Measurements from ENCODE around the gene ADGRV1.
"Not testable (repeated sequence)": the region's sequence is repeated elsewhere in the genome, so short reads cannot be mapped to it uniquely, and the experiment has no call there.

ADGRV1 gene

GRCh38 chr5:91031402-91031752 lies 472.8 kb downstream of the ADGRV1 start:
- DNase-seq (ENCODE audit: low read depth): no peak
- TF ChIP-seq, protein P1, sequence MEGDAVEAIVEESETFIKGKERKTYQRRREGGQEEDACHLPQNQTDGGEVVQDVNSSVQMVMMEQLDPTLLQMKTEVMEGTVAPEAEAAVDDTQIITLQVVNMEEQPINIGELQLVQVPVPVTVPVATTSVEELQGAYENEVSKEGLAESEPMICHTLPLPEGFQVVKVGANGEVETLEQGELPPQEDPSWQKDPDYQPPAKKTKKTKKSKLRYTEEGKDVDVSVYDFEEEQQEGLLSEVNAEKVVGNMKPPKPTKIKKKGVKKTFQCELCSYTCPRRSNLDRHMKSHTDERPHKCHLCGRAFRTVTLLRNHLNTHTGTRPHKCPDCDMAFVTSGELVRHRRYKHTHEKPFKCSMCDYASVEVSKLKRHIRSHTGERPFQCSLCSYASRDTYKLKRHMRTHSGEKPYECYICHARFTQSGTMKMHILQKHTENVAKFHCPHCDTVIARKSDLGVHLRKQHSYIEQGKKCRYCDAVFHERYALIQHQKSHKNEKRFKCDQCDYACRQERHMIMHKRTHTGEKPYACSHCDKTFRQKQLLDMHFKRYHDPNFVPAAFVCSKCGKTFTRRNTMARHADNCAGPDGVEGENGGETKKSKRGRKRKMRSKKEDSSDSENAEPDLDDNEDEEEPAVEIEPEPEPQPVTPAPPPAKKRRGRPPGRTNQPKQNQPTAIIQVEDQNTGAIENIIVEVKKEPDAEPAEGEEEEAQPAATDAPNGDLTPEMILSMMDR (IDR thresholded peaks at IDR 0.05; ENCODE audit: low read depth, low read length, missing control alignments): no peak
- H3K4me3 ChIP-seq (ENCODE audit: low read depth, low read length): no peak overlapping the region

- TF ChIP-seq, protein P1 (IDR thresholded peaks at IDR 0.05; ENCODE audit: low read depth, low read length, missing control alignments): no peak
- no peak for DNase-seq (ENCODE audit: low read depth)
Observed at GRCh38 chr5:91032125-91032524, 473.5 kb downstream of the ADGRV1 start.

DNA sequence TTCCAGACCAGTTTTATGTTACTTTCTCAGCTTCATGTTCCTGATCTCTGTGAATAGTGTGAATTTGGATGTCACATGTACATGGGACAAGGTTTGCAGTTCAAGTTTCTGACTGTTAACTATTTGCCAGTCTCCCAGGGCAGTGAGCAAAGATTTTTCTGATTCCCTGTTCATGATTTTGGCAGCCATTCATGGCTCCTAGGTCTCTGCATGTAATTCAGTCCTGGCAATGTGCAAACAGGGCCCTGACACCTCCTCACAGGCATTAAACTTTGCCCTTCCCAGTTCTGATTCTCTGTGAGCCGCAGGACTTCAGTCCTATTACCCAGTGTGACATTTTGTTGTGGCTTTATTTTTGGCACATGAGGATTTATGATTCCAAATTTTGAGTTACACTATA lies 474.8 kb downstream of the ADGRV1 start:
- no peak overlapping the region for H3K4me3 ChIP-seq (ENCODE audit: low read depth, low read length)
- no peak for DNase-seq (ENCODE audit: low read depth)
- TF ChIP-seq, protein P1 (IDR thresholded peaks at IDR 0.05; ENCODE audit: low read depth, low read length, missing control alignments): no peak

More at GRCh38 chr5:91032125-91032524, 473.5 kb downstream of the ADGRV1 start:
- H3K4me3 ChIP-seq (ENCODE audit: low read depth, low read length): no peak overlapping the region

DNA sequence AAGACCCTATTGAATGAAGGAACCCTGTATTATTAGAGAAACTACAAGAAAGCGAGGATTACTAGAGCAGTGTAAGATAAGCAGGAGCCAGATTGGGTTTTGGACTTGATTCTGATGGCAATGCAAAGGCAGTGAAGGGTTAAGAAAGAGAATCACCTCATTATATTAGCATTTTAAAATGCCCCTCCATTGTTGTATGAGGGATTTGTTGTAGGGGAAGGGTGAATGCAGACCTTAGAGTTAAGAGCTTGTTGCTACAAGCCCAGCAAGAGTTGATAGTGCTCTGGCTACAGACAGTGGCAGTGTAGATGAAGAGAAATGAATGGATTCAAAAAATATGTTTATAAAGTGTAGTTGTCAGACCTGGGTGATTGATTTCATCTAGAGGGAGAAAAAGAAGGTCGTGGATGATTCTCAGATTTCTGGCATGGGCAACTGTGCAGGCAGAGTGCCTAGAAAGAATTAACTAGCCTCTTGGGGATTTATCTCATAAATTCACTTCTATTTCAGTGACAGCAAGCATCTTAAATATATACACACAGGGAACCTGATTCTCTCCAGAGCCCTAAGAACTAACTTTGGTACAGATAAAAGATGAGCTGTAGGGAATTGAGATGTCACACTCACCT lies 479.7 kb downstream of the ADGRV1 start:
- H3K4me3 ChIP-seq (ENCODE audit: low read depth, low read length): no peak overlapping the region
- TF ChIP-seq, protein P1 (IDR thresholded peaks at IDR 0.05; ENCODE audit: low read depth, low read length, missing control alignments): no peak
- no peak for DNase-seq (ENCODE audit: low read depth)

DNA sequence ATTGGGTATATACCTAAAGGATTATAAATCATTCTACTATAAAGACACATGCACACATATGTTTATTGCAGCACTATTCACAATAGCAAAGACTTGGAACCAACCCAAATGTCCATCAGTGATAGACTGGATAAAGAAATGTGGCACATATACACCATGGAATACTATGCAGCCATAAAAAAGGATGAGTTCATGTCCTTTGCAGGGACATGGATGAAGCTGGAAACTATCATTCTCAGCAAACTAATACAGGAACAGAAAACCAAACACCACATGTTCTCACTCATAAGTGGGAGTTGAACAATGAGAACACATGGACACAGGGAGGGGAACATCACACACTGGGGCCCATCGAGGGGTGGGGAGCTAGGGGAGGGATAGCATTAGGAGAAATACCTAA lies 482.5 kb downstream of the ADGRV1 start:
- H3K4me3 ChIP-seq (ENCODE audit: low read depth, low read length); DNase-seq (ENCODE audit: low read depth): not testable (repeated sequence)

DNA sequence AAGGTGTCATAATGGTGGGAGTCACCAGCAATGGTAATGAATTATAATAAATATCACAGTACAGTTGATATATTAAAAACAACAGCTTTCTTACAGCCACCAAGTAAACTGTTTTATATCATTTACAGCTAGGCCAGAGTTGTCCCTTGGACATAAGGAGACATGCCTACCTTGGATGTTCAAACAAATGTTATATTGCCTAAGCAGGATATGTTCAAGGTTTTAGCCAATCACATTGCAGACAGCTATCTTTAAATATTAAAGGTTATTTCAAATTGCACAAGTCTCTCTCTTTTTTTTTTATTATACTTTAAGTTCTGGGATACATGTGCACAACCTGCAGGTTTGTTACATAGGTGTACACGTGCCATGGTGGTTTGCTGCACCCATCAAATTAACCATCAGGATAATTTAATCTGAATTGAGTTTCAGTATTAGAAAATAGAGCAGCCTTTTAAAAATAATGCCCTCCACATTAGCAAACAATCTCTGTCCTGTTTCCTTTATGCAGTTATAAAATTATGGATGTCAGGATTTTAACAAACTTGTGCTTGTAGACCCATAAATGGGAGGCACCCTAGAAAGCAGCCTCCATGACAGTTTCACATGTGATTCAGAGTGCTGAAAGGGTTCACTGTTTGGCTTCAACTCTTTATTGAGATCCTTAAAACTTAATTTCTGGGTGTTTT lies 483.8 kb downstream of the ADGRV1 start:
- TF ChIP-seq, protein P1 (IDR thresholded peaks at IDR 0.05; ENCODE audit: low read depth, low read length, missing control alignments): no peak
- no peak overlapping the region for H3K4me3 ChIP-seq (ENCODE audit: low read depth, low read length)
- no peak for DNase-seq (ENCODE audit: low read depth)

GRCh38 chr5:91042936-91043255 lies 484.3 kb downstream of the ADGRV1 start:
- TF ChIP-seq, protein P1 (IDR thresholded peaks at IDR 0.05; ENCODE audit: low read depth, low read length, missing control alignments): no peak
- no peak for DNase-seq (ENCODE audit: low read depth)
- no peak overlapping the region for H3K4me3 ChIP-seq (ENCODE audit: low read depth, low read length)

Measured in GM12864 (cell line).